Panc1 (cell line): ENCODE data around the gene LRP1B. TPM values are rescaled to one million over a fixed set of nuclear protein-coding genes. Genes with fewer than 3 reads are reported as not detected.

ENCODE experiments used
- ATAC-seq: fragments of 200-7000 bp; cut with Tn5 transposase; 2 replicates; pipeline ENCODE4 v1.9.1; 2020; ENCODE audit warnings: mild to moderate bottlenecking, moderate library complexity
- BruUV-seq: library from RNA; stranded (reverse); fragments of 400-500 nt; replicated peaks from 2 replicates; lab custom pipeline; 2021; lab: Mats Ljungman, UMichigan
- CTCF ChIA-PET: fragments of 300-600 bp; sonication (Branson Sonifier 250); formaldehyde crosslinking; loops from one replicate; lab custom pipeline; 2022; ENCODE audit warnings: antibody characterized with exemption; lab: Charles Lee
- POLR2A ChIA-PET: fragments of 300-600 bp; sonication (Branson Sonifier 250); formaldehyde crosslinking; loops from one replicate; lab custom pipeline; 2022; ENCODE audit warnings: antibody characterized with exemption; lab: Charles Lee
- DNase-seq: peaks from one replicate; pipeline ENCODE4 v3.0.0-alpha.2; 2010; ENCODE audit warnings: low read depth, low spot score
- H3K27ac ChIP-seq: 2 replicates; pipeline ENCODE4 v1.5.1; 2011; ENCODE audit warnings: mild to moderate bottlenecking, low read length, inconsistent platforms
- H3K27me3 ChIP-seq: fragments of 200-500 bp; sonication (Bioruptor generic); 2 replicates; pipeline ENCODE4 v1.6.0; 2014; ENCODE audit warnings: low read length, inconsistent platforms; ENCODE audit not compliant: control insufficient read depth, insufficient read depth
- H3K36me3 ChIP-seq: fragments of 200-500 bp; sonication (Bioruptor generic); 2 replicates; pipeline ENCODE4 v1.5.1; 2014; ENCODE audit warnings: inconsistent platforms, mild to moderate bottlenecking, low read length, moderate library complexity; ENCODE audit not compliant: control insufficient read depth, insufficient read depth
- H3K4me1 ChIP-seq: 2 replicates; pipeline ENCODE4 v1.5.1; 2011; ENCODE audit warnings: inconsistent platforms, mild to moderate bottlenecking, low read length, moderate library complexity; ENCODE audit not compliant: control insufficient read depth, insufficient read depth
- H3K4me3 ChIP-seq, 2 experiments: 2 replicates each; pipeline ENCODE4 v1.5.1; 2011 to 2012; ENCODE audit warnings: low read depth in 2 of 2, low read length in 2 of 2, mild to moderate bottlenecking in 2 of 2, inconsistent platforms in 1 of 2, moderate library complexity in 1 of 2
- H3K9me3 ChIP-seq: fragments of 200-500 bp; sonication (Bioruptor generic); 2 replicates; pipeline ENCODE4 v1.5.1; 2014; ENCODE audit warnings: low read depth, mild to moderate bottlenecking, inconsistent platforms, low read length, moderate library complexity; ENCODE audit not compliant: control insufficient read depth, insufficient read depth
- CTCF ChIP-seq: fragments of 450-650 bp; IDR thresholded peaks from 2 replicates; pipeline ENCODE4 v1.5.1; 2017; ENCODE audit warnings: mild to moderate bottlenecking
- POLR2AphosphoS5 ChIP-seq: IDR thresholded peaks from 2 replicates; pipeline ENCODE4 v1.6.1; 2012; ENCODE audit warnings: mild to moderate bottlenecking, low read depth, low read length, moderate library complexity
- SIN3A ChIP-seq: IDR thresholded peaks from 2 replicates; pipeline ENCODE4 v1.6.1; 2012; ENCODE audit warnings: low read depth, mild to moderate bottlenecking, low read length, moderate library complexity, borderline replicate concordance; ENCODE audit not compliant: insufficient read depth
- TCF7L2 ChIP-seq: IDR thresholded peaks from 2 replicates; pipeline ENCODE4 v1.6.1; 2011; ENCODE audit warnings: mild to moderate bottlenecking, low read depth, low read length, inconsistent platforms
- in situ Hi-C: cut with HindIII; loops from 2 replicates; pipeline ENCODE4 v1.10.0; 2016; ENCODE audit warnings: low sequenced_read_pairs, low pct_unique_long_range_greater_than_20kb
- intact Hi-C: fragments of 100-400 bp; cut with micrococcal nuclease; formaldehyde crosslinking; loops from one replicate; pipeline ENCODE4 v1.10.0; 2022; ENCODE audit not compliant: unreplicated experiment
- total RNA-seq: library from RNA; stranded (reverse); gene quantifications from one replicate; pipeline ENCODE4 v1.2.1, GENCODE V29; 2021; ENCODE audit not compliant: unreplicated experiment
- TF ChIP-seq, protein P1 (sequence below), 2 experiments: IDR thresholded peaks; 2 replicates each; pipeline ENCODE4 v1.6.1; 2011 to 2012; ENCODE audit warnings: low read depth in 2 of 2, control low read depth in 1 of 2, low read length in 1 of 2, mild to moderate bottlenecking in 1 of 2, moderate library complexity in 1 of 2; ENCODE audit not compliant: insufficient read depth in 1 of 2

The LRP1B gene
- total RNA-seq, 1 experiment from 2014 or later: 0.54 TPM

DNA sequence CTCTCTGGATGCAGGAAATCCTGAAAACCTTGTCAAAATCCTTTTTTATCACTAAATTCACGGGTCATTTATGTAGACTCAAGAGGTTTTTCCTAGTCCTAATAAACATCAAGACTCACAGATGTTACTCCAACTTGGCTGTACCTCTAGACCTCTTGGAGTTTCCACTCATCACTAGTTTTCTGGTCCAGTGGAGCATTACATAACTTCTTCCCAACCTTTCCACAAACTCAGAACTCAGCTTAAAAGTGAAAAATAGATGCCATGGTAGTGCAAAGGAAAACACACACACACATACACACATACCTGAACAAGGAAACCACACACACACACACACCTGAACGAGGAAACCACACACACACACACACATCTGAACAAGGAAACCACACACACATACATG, 807.2 kb downstream of the LRP1B start:
- no peaks in the 10 kb centered on the region for H3K9me3 ChIP-seq
- ChIA-PET CTCF (no interaction called here), POLR2A (no interaction called here)
- ATAC-seq (no peak), DNase-seq (no peak)
- H3K36me3 ChIP-seq: no peaks in the 10 kb centered on the region
- intact Hi-C loops: no loop called here
- in situ Hi-C loops: no loop called here
- TF ChIP-seq SIN3A: no peak
- H3K4me3 ChIP-seq: no peak overlapping the region
- no peak overlapping the region for H3K27ac ChIP-seq
- no peaks in the 10 kb centered on the region for H3K4me1 ChIP-seq
- BruUV-seq: no TSS peak
- H3K27me3 ChIP-seq: no peaks in the 10 kb centered on the region

- Histone ChIP-seq H3K27ac (no peak overlapping the region), H3K4me1 (no peaks in the 10 kb centered on the region), H3K36me3 (no peaks in the 10 kb centered on the region), H3K27me3 (no peaks in the 10 kb centered on the region), H3K9me3 (no peaks in the 10 kb centered on the region), H3K4me3 (no peak overlapping the region)
- ATAC-seq (no peak), DNase-seq (no peak)
- BruUV-seq: no TSS peak
- ChIA-PET CTCF (no interaction called here), POLR2A (no interaction called here)
- TF ChIP-seq TCF7L2: no peak
- TF ChIP-seq, protein P1, sequence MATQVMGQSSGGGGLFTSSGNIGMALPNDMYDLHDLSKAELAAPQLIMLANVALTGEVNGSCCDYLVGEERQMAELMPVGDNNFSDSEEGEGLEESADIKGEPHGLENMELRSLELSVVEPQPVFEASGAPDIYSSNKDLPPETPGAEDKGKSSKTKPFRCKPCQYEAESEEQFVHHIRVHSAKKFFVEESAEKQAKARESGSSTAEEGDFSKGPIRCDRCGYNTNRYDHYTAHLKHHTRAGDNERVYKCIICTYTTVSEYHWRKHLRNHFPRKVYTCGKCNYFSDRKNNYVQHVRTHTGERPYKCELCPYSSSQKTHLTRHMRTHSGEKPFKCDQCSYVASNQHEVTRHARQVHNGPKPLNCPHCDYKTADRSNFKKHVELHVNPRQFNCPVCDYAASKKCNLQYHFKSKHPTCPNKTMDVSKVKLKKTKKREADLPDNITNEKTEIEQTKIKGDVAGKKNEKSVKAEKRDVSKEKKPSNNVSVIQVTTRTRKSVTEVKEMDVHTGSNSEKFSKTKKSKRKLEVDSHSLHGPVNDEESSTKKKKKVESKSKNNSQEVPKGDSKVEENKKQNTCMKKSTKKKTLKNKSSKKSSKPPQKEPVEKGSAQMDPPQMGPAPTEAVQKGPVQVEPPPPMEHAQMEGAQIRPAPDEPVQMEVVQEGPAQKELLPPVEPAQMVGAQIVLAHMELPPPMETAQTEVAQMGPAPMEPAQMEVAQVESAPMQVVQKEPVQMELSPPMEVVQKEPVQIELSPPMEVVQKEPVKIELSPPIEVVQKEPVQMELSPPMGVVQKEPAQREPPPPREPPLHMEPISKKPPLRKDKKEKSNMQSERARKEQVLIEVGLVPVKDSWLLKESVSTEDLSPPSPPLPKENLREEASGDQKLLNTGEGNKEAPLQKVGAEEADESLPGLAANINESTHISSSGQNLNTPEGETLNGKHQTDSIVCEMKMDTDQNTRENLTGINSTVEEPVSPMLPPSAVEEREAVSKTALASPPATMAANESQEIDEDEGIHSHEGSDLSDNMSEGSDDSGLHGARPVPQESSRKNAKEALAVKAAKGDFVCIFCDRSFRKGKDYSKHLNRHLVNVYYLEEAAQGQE (IDR thresholded peaks at IDR 0.05; ENCODE audit: insufficient read depth in 1 of 2, low read depth in 2 of 2, low read length in 1 of 2): no peak
- no peak for TF ChIP-seq POLR2AphosphoS5
- no peak for TF ChIP-seq CTCF
- TF ChIP-seq SIN3A: no peak
- intact Hi-C loops (no loop called here), in situ Hi-C loops (no loop called here)
Observed at GRCh38 chr2:141317986-141318385, 812.8 kb downstream of the LRP1B start.

DNA sequence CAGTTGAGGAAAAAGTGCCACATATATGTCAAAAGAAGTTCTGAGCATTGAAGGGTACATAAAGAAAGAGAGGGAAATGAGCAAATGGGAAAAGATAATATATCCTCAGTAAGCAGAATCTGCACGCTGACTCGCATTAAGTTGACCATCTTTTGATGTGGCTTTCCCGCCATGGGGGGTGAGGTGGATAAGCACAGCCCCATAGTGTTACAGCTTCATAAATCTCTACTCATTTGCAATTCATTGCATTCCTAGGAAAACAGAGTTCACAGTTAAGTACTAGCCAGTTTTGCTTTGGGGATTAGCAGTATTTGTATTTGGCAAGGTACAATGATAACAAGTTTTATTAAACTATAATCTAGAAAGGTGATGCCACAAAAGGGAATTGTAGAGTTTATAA, 814.2 kb downstream of the LRP1B start:
- ATAC-seq (no peak), DNase-seq (no peak)
- ChIA-PET POLR2A (no interaction called here), CTCF (no interaction called here)
- Histone ChIP-seq H3K27ac (no peak overlapping the region), H3K36me3 (no peaks in the 10 kb centered on the region), H3K4me3 (no peak overlapping the region), H3K27me3 (no peaks in the 10 kb centered on the region), H3K4me1 (no peaks in the 10 kb centered on the region), H3K9me3 (no peaks in the 10 kb centered on the region)
- in situ Hi-C loops: no loop called here
- TF ChIP-seq POLR2AphosphoS5: no peak
- BruUV-seq: no TSS peak
- intact Hi-C loops: no loop called here
